Liver (tissue), 9 donors: ENCODE measurements around the gene CBFA2T3. TPM values are rescaled to one million over a fixed set of nuclear protein-coding genes. Genes with fewer than 3 reads are reported as not detected.

Experiments used
- DNase-seq: peaks from one replicate; pipeline ENCODE4 v3.0.0-alpha.2; 2017; ENCODE audit warnings: low spot score
- H3K27ac ChIP-seq, 2 donors: one replicate each; pipeline ENCODE4 v1.7.0; 2013; ENCODE audit warnings: inconsistent platforms in 2 of 2, low read length in 2 of 2, control low read depth in 1 of 2, low read depth in 1 of 2, mild to moderate bottlenecking in 1 of 2
- H3K27me3 ChIP-seq, 4 donors: one replicate each; pipeline versions ENCODE4 v1.6.1 to v1.7.0; 2013; ENCODE audit warnings: low read length in 3 of 4, inconsistent platforms in 1 of 4, mild to moderate bottlenecking in 1 of 4, moderate library complexity in 1 of 4; ENCODE audit not compliant: control insufficient read depth in 4 of 4, insufficient read depth in 4 of 4
- H3K36me3 ChIP-seq, 4 donors: one replicate each; pipeline versions ENCODE4 v1.6.1 to v1.7.0; 2013; ENCODE audit warnings: low read length in 3 of 4, mild to moderate bottlenecking in 3 of 4, low read depth in 1 of 4, moderate library complexity in 1 of 4; ENCODE audit not compliant: control insufficient read depth in 4 of 4, insufficient read depth in 3 of 4
- H3K4me1 ChIP-seq, 4 donors: one replicate each; pipeline versions ENCODE4 v1.6.1 to v1.7.0; 2013; ENCODE audit warnings: low read length in 3 of 4, mild to moderate bottlenecking in 3 of 4, moderate library complexity in 1 of 4; ENCODE audit not compliant: control insufficient read depth in 4 of 4, insufficient read depth in 4 of 4
- H3K4me3 ChIP-seq, 3 donors: one replicate each; pipeline versions ENCODE4 v1.6.1 to v1.7.0; 2013; ENCODE audit warnings: low read length in 3 of 3, control low read depth in 1 of 3, low read depth in 1 of 3, mild to moderate bottlenecking in 1 of 3
- H3K9ac ChIP-seq, 2 donors: one replicate each; pipeline ENCODE4 v1.7.0; 2013; ENCODE audit warnings: low read length in 2 of 2, mild to moderate bottlenecking in 2 of 2, moderate library complexity in 2 of 2, control low read depth in 1 of 2, low read depth in 1 of 2
- H3K9me3 ChIP-seq, 4 donors: one replicate each; pipeline versions ENCODE4 v1.6.1 to v1.7.0; 2013; ENCODE audit warnings: low read length in 3 of 4; ENCODE audit not compliant: control insufficient read depth in 4 of 4
- CTCF ChIP-seq: fragments of 150-350 bp; IDR thresholded peaks from 2 replicates; pipeline ENCODE4 v1.5.1; 2017; ENCODE audit warnings: improper control_type of control experiment, low read depth, low read length; ENCODE audit not compliant: missing input control
- EGR1 ChIP-seq, 2 donors: IDR thresholded peaks; 2 replicates each; pipeline ENCODE4 v1.6.1; 2016 to 2018; ENCODE audit warnings: antibody characterized with exemption in 2 of 2, low read depth in 2 of 2
- FOXA1 ChIP-seq: IDR thresholded peaks from 2 replicates; pipeline ENCODE4 v1.6.1; 2016; ENCODE audit warnings: antibody characterized with exemption
- FOXA2 ChIP-seq: IDR thresholded peaks from 2 replicates; pipeline ENCODE4 v1.6.1; 2016; ENCODE audit warnings: antibody characterized with exemption
- HNF4A ChIP-seq, 2 donors: conservative IDR thresholded peaks; 2 replicates each; pipeline ENCODE4 v1.6.1; 2016; ENCODE audit warnings: antibody characterized with exemption in 2 of 2, mild to moderate bottlenecking in 2 of 2
- HNF4G ChIP-seq: IDR thresholded peaks from 2 replicates; pipeline ENCODE4 v1.6.1; 2016; ENCODE audit warnings: antibody characterized with exemption
- JUND ChIP-seq, 2 donors: IDR thresholded peaks; 2 replicates each; pipeline ENCODE4 v1.6.1; 2016; ENCODE audit warnings: antibody characterized with exemption in 2 of 2
- NR2F2 ChIP-seq: IDR thresholded peaks from 2 replicates; pipeline ENCODE4 v1.6.1; 2016; ENCODE audit warnings: antibody characterized with exemption
- RAD21 ChIP-seq, 2 donors: IDR thresholded peaks; 2 replicates each; pipeline ENCODE4 v1.6.1; 2016; ENCODE audit warnings: antibody characterized with exemption in 2 of 2, mild to moderate bottlenecking in 2 of 2
- RXRA ChIP-seq, 2 donors: IDR thresholded peaks; 2 replicates each; pipeline ENCODE4 v1.6.1; 2017 to 2018; ENCODE audit warnings: antibody characterized with exemption in 2 of 2, mild to moderate bottlenecking in 1 of 2
- SP1 ChIP-seq: IDR thresholded peaks from 2 replicates; pipeline ENCODE4 v1.6.1; 2018; ENCODE audit warnings: antibody characterized with exemption, mild to moderate bottlenecking
- TAF1 ChIP-seq: conservative IDR thresholded peaks from 2 replicates; pipeline ENCODE4 v1.6.1; 2016; ENCODE audit warnings: antibody characterized with exemption, mild to moderate bottlenecking
- YY1 ChIP-seq: IDR thresholded peaks from 2 replicates; pipeline ENCODE4 v1.6.1; 2016; ENCODE audit warnings: antibody characterized with exemption, mild to moderate bottlenecking
- WGBS: extraction: QIAGEN DNeasy Blood & Tissue Kit; methylation state at CpG from one replicate; pipeline ENCODE4 v1.1.7; 2013; 5-methylcytosine and 5-hydroxymethylcytosine counted together
- polyA plus RNA-seq, 2 donors: library from polyadenylated mRNA; stranded (reverse) in 1 of 2; unstranded in 1 of 2; fragments of 200-250 nt in 1 of 2; fragments of >200 nt in 1 of 2; fragmentation: Nextera tagmentation in 1 of 2; extraction: Ambion mirVana in 1 of 2; gene quantifications; one replicate each; pipeline versions ENCODE4 v1.2.1 to v1.2.3, GENCODE V29; 2013 to 2015
- total RNA-seq, 2 donors: library from RNA; depleted of rRNA; stranded (reverse); fragments of >200 nt; gene quantifications; one replicate each; pipeline ENCODE4 v1.2.3, GENCODE V29; 2014
- TF ChIP-seq, protein P1 (sequence below): IDR thresholded peaks from 2 replicates; pipeline ENCODE4 v1.6.1; 2016; ENCODE audit warnings: antibody characterized with exemption
- TF ChIP-seq, protein P2 (sequence below): IDR thresholded peaks from 2 replicates; pipeline ENCODE4 v1.6.1; 2016; ENCODE audit warnings: antibody characterized with exemption, mild to moderate bottlenecking
- donor health status: healthy.
- donor health status: healthy.
- donor health status: healthy.
- donor health status: healthy.
- donor health status: healthy.

The CBFA2T3 gene
- total and polyA plus RNA-seq, 4 donors = 1.4 to 4.5 (median 3.1) TPM

- H3K9ac ChIP-seq = no peak overlapping the region
- TF ChIP-seq RXRA (IDR thresholded peaks at IDR 0.05) (no peak), FOXA2 (no peak), HNF4G (no peak), CTCF (no peak), EGR1 (IDR thresholded peaks at IDR 0.05; ENCODE audit: low read depth in 2 of 2) (no peak), RAD21 (IDR thresholded peaks at IDR 0.05) (no peak), TAF1 (no peak), JUND (IDR thresholded peaks at IDR 0.05) (no peak), YY1 (no peak), HNF4A (conservative IDR thresholded peaks at IDR 0.05) (no peak), SP1 (no peak), FOXA1 (no peak)
- TF ChIP-seq, protein P1, sequence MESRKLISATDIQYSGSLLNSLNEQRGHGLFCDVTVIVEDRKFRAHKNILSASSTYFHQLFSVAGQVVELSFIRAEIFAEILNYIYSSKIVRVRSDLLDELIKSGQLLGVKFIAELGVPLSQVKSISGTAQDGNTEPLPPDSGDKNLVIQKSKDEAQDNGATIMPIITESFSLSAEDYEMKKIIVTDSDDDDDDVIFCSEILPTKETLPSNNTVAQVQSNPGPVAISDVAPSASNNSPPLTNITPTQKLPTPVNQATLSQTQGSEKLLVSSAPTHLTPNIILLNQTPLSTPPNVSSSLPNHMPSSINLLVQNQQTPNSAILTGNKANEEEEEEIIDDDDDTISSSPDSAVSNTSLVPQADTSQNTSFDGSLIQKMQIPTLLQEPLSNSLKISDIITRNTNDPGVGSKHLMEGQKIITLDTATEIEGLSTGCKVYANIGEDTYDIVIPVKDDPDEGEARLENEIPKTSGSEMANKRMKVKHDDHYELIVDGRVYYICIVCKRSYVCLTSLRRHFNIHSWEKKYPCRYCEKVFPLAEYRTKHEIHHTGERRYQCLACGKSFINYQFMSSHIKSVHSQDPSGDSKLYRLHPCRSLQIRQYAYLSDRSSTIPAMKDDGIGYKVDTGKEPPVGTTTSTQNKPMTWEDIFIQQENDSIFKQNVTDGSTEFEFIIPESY = no peak
- TF ChIP-seq, protein P2, sequence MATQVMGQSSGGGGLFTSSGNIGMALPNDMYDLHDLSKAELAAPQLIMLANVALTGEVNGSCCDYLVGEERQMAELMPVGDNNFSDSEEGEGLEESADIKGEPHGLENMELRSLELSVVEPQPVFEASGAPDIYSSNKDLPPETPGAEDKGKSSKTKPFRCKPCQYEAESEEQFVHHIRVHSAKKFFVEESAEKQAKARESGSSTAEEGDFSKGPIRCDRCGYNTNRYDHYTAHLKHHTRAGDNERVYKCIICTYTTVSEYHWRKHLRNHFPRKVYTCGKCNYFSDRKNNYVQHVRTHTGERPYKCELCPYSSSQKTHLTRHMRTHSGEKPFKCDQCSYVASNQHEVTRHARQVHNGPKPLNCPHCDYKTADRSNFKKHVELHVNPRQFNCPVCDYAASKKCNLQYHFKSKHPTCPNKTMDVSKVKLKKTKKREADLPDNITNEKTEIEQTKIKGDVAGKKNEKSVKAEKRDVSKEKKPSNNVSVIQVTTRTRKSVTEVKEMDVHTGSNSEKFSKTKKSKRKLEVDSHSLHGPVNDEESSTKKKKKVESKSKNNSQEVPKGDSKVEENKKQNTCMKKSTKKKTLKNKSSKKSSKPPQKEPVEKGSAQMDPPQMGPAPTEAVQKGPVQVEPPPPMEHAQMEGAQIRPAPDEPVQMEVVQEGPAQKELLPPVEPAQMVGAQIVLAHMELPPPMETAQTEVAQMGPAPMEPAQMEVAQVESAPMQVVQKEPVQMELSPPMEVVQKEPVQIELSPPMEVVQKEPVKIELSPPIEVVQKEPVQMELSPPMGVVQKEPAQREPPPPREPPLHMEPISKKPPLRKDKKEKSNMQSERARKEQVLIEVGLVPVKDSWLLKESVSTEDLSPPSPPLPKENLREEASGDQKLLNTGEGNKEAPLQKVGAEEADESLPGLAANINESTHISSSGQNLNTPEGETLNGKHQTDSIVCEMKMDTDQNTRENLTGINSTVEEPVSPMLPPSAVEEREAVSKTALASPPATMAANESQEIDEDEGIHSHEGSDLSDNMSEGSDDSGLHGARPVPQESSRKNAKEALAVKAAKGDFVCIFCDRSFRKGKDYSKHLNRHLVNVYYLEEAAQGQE = no peak
- peaks cover 0 to 7% (median 3%) of the 10 kb centered on the region in 4 donors for H3K4me1 ChIP-seq
- DNase-seq = no peak
- no peak overlapping the region for H3K4me3 ChIP-seq
- no peaks in the 10 kb centered on the region for H3K36me3 ChIP-seq
- 80% methylated on average over 23 of the region's 23 CpGs for WGBS
- H3K9me3 ChIP-seq = peaks cover 0 to 8% (median 5%) of the 10 kb centered on the region in 4 donors
- H3K27ac ChIP-seq = no peak overlapping the region
- peaks cover 0 to 3% (median 0%) of the 10 kb centered on the region in 4 donors for H3K27me3 ChIP-seq
Observed at GRCh38 chr16:89005201-89006035, 28.4 kb upstream of the CBFA2T3 start.

DNA sequence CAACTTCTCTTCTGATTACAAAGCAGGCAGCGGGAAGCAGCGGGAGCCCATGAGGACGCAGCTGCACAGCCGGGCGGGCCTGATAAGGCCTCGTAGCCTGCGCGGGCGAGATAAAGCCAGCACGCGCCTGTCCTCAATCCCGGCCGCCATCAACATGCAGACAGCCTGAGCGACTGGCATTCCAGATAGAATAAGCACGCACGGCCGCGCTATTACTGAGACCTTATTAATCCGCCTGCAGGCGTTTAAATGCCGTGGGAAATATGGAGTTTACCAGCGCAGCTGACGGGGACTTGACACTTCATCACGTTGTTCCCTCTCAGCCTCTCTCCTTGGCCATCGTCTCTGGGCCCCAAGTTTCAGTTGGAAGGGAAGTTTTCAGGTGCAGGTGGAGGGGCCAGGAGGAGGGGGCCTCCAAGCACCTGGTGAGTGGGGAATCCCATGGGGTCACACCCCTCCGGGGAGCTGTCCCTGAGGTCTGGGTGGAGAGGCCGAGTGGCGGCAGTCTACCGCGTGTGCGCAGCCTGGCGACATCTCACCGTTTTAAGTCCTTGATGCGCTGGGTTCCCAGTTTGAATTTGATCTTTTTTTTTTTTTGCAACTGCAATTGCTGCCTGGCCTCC is 27.3 kb upstream of the CBFA2T3 start:
- no peak overlapping the region for H3K27ac ChIP-seq

More for the DNA sequence above, 27.3 kb upstream of the CBFA2T3 start:
- Histone ChIP-seq H3K36me3 (no peaks in the 10 kb centered on the region), H3K4me3 (no peak overlapping the region), H3K27me3 (peaks cover 0 to 3% (median 0%) of the 10 kb centered on the region in 4 donors), H3K9ac (no peak overlapping the region), H3K9me3 (peaks cover 0 to 11% (median 6%) of the 10 kb centered on the region in 4 donors), H3K4me1 (peaks cover 0 to 7% (median 3%) of the 10 kb centered on the region in 4 donors)
- TF ChIP-seq FOXA1 (no peak), NR2F2 (peak; percentile 66)
- 37% methylated on average over 34 of the region's 34 CpGs for WGBS
- DNase-seq = peak; percentile 91
